C4-2B (cell line): ENCODE results near the gene ATP11A.
A peak's percentile ranks its signal among the peaks of the same experiment; 100 is the strongest.

Experiments
- H3K27ac ChIP-seq: fragments of 450-650 bp; 2 replicates; pipeline ENCODE4 v1.5.1; 2017
- ZFX ChIP-seq: fragments of 450-650 bp; IDR thresholded peaks from 2 replicates; pipeline ENCODE4 v1.6.1; 2017
- TF ChIP-seq, protein P1 (sequence below): fragments of 450-650 bp; conservative IDR thresholded peaks from 2 replicates; pipeline ENCODE4 v1.5.1; 2017; ENCODE audit warnings: mild to moderate bottlenecking

ATP11A gene

DNA sequence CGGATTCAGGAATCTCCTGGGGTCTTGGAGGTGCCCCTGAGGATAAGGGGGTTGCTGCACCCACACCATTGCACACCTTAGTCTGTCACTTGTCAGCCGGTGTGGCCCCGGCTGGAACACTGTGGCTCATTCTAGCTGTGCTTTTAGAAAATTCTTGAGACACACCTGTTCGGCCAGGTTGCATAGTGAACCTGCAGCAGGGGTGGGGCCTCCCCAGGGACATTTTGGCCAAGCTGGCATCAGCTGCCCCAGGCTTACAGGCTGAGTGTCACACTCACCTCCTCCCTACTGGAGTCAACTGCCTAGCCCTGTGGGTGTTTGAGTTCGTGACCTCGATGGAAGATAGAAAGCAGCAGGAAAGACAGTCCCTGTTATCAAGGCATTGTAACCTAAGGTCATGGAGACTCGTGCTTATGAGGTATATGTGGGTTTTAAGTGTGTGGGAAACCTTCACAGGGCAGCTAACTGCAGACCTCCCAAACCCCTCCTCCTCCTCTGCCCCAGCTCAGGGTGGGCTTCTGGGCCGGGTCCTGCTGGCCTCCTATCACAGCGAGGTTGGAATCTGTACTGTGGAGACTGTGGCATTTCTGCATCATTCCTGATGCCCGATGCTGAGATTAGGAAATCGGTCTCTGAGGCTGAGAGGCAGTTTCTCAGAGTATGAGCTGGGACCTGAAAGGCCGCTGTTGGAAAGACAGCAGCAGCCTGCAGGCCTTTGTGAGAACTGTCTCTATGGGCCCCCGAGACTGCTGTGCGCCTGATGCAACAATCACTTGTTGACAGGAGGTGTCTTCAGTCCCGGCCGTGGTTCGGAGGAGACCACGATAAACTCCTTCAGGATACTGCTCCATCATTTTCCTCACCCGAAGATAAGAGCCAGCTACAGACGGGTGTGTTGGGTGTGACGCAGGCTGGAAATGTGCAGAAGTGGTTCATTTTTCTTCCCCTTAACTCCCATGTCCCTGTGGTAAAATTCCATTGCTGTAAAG lies 72.2 kb downstream of the ATP11A start:
- TF ChIP-seq, protein P1, sequence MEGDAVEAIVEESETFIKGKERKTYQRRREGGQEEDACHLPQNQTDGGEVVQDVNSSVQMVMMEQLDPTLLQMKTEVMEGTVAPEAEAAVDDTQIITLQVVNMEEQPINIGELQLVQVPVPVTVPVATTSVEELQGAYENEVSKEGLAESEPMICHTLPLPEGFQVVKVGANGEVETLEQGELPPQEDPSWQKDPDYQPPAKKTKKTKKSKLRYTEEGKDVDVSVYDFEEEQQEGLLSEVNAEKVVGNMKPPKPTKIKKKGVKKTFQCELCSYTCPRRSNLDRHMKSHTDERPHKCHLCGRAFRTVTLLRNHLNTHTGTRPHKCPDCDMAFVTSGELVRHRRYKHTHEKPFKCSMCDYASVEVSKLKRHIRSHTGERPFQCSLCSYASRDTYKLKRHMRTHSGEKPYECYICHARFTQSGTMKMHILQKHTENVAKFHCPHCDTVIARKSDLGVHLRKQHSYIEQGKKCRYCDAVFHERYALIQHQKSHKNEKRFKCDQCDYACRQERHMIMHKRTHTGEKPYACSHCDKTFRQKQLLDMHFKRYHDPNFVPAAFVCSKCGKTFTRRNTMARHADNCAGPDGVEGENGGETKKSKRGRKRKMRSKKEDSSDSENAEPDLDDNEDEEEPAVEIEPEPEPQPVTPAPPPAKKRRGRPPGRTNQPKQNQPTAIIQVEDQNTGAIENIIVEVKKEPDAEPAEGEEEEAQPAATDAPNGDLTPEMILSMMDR, result no peak
- TF ChIP-seq ZFX, result no peak
- peak overlapping the region; percentile 89 for H3K27ac ChIP-seq

DNA sequence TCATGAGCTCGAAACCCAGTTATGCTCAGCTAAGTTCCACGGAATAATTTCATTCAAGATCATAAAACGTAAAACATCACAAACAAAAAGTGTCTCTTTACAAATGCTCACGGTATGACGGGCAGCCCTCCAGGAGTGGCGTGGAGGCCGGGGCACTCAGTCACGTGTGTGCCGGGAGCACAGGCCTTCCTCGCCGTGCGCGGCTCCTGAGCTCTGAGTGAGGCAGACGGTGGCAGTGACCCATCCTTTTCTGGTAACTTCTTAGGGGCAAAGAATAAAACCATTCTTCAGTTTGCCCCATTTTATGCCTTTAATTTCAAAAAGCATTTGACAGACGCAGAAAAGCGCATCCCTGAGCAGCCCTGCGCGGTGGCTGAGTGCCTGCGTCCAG lies 72.8 kb downstream of the ATP11A start:
- no peak for TF ChIP-seq ZFX
- no peak overlapping the region for H3K27ac ChIP-seq

DNA sequence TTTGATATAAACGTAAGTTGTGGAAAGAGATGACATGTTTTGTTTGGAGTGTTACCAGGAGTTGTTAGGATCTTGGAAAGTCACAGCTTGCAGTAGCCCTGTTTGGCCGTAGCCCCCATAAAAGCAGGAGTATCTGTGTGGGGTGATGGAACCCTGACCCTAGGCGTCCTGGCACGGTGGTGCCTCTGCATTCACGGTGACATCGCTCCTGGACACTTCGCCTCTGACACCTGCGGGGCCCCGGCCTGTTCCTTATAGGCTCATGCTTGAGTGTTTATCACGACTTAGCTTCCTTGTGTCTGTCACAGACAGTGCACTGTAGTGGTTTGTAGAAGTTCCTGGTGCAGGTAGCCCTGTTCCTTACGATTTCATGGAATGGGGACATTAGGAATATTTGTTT lies 74.2 kb downstream of the ATP11A start:
- TF ChIP-seq, protein P1, result no peak

DNA sequence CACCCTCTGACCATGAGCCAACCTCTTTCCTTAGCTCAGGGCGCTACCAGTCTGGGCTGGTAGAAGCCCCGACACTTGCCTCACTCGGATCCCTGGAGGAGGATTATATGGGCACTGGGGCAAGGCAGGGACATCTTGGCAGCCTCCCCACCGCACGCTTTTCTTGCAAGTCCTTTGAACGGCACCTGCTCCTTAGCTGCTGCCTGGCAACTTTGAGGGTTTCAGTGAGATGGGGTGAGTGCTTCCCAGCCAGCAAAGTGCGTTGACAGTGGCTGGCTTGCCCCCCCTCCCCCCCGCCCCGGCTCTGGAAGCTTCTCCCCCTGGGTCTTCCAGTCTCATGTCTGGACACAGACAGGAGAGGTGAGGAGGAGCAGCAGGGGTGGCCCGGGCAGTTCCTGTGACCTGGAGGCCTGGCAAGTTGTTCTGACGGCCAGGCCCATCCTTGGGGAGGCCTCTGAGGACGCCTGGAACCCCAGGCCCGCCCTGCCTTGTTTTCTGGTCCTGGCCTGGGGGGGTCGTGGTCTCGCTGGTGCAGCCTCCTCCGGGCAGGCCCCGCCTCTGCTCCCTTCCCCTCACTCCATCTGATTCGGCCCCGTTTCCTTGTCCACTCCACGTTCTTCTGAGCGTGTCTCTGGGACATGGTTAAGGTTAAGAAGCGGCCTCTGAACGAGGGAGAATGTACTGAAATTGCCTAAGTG lies 75.2 kb downstream of the ATP11A start:
- no peak overlapping the region for H3K27ac ChIP-seq
- TF ChIP-seq, protein P1, result no peak
- no peak for TF ChIP-seq ZFX

More for the DNA sequence above, 74.2 kb downstream of the ATP11A start:
- no peak overlapping the region for H3K27ac ChIP-seq

DNA sequence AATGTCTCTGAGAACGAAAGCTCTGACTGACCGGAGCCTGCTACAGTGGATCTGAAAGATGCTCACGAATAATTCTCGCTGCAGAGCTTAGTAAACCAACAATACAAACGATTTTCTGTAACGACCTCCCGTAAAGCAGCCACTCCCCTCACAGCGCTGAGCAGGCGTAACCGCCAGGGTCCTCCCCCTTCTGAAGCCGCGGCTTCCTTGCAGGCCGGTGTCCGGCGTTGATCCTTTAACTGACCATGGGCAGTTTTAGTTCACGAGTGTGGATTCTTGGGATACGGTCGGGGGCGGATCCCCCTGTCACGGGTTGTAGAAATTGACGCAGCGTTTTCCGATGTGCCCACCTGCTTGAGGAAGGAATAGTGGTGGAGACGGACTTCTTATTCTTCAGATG lies 75.9 kb downstream of the ATP11A start:
- H3K27ac ChIP-seq, result no peak overlapping the region
- TF ChIP-seq ZFX, result no peak

DNA sequence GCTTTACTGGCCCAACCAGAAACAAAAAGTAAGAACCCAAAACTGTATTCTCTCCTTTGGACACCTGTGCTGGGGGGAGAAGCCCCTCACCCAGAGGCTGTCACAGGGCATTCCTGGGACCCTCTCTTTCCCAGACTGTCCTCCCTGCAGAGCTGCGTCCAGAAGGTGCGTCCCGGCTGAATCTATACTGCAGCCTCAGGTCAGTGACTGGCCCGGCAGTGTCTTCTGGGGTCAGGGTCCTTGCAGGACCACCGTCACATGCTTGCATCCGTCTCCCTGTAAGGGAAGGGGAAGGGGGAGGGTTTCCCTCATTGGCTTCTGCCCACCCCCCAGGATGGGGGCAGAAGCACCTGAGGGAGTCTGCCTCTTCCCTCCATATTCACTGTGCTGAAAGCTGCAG lies 76.5 kb downstream of the ATP11A start:
- H3K27ac ChIP-seq, result no peak overlapping the region
- TF ChIP-seq, protein P1, result no peak
- TF ChIP-seq ZFX, result no peak

DNA sequence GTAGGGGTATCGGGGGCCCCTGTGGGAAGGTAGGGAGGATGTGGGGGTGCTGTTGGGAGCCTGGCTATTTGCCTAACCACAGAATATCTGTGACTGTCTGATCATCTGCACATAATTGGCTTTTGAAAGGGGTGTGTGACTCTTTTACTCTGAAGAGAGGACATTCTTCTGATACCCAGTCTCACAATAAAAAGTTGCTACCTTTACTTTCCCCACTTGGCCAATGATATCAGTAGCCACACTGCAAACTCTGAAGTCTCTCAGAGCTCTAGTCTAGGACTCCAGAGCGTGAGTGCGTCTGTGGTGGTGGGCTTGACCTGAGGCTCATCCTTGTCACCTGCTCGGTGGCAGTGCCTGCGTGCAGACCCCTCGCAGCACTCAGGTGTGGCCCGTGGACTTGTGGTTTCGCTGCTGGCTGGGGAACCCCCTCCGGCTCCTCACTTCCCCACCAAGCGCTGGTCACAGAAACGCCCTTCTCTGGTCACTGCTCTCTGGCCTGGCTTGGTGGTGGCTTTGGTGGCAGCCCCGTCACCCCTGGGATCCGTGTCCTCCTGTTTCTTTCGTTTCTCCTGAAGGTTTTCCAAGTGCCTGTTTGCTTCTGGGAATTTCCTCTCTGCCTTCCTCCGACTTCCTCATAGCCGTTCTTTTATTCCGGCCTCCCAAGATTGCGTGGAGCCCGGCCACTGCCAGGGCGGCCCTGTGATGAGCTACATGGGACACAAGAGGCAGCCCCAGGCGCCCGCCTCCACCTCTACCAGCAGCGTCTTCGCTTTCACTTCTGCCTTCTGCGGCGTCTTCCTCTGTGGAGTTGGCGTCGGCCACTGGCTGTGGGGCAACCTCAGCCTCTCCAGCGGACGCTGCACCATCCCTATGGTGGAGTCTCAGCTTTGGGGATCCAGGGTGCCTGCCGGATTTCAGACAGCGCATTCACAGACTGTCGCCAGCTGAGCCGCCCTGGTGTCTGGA lies 78.0 kb downstream of the ATP11A start:
- H3K27ac ChIP-seq, result no peak overlapping the region
- TF ChIP-seq, protein P1, result no peak
- TF ChIP-seq ZFX, result no peak
